Muscle layer of colon (tissue), 2 donors: Measurements from ENCODE around the gene SERINC3.

Experiments
- H3K27ac ChIP-seq: one replicate; pipeline ENCODE4 v1.7.0; 2013; ENCODE audit warnings: low read depth, mild to moderate bottlenecking, low read length, moderate library complexity
- H3K27me3 ChIP-seq, 2 donors: one replicate each; pipeline ENCODE4 v1.7.0; 2013; ENCODE audit warnings: low read length in 2 of 2, mild to moderate bottlenecking in 2 of 2; ENCODE audit not compliant: insufficient read depth in 2 of 2, control insufficient read depth in 1 of 2
- H3K36me3 ChIP-seq: one replicate; pipeline ENCODE4 v1.7.0; 2013; ENCODE audit warnings: mild to moderate bottlenecking, low read length; ENCODE audit not compliant: insufficient read depth
- H3K4me1 ChIP-seq: one replicate; pipeline ENCODE4 v1.7.0; 2013; ENCODE audit warnings: mild to moderate bottlenecking, low read length; ENCODE audit not compliant: insufficient read depth
- H3K4me3 ChIP-seq, 2 donors: one replicate each; pipeline ENCODE4 v1.7.0; 2013; ENCODE audit warnings: low read length in 2 of 2, low read depth in 1 of 2, mild to moderate bottlenecking in 1 of 2, moderate library complexity in 1 of 2
- H3K9ac ChIP-seq: one replicate; pipeline ENCODE4 v1.7.0; 2013; ENCODE audit warnings: low read length
- H3K9me3 ChIP-seq: one replicate; pipeline ENCODE4 v1.7.0; 2013; ENCODE audit warnings: mild to moderate bottlenecking, low read length
- donor health status: abdominal sarcoma.
- donor health status: Adenocarcinoma of cecum.

SERINC3 gene

DNA sequence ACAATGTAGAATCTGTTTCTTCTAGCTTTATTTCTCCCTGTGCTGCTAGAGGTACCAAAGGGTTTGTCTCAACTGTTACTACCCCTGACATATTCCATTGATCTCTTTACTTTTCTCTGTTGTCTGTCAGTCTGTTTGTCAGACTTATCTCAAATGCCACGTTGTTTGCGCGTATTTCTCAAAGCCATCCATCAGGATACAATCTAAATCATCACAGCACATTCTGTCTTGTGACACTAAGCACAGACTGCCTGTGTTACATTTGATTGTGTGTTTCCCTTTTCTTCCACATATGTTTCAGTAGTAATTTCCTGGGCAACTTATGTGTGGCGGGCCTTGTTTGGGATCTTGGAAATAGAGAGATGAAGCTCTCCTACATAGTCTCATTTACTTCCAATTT, 30.2 kb upstream of the SERINC3 start:
- peaks cover 51% of the 10 kb centered on the region for H3K4me1 ChIP-seq
- no peak overlapping the region for H3K4me3 ChIP-seq
- peak overlapping the region; percentile 76 for H3K27ac ChIP-seq
- no peaks in the 10 kb centered on the region for H3K27me3 ChIP-seq
- no peaks in the 10 kb centered on the region for H3K36me3 ChIP-seq
- H3K9ac ChIP-seq, result no peak overlapping the region
- H3K9me3 ChIP-seq, result no peaks in the 10 kb centered on the region

- H3K27ac ChIP-seq, result peak overlapping the region; percentile 51
- H3K27me3 ChIP-seq, result no peaks in the 10 kb centered on the region
- no peaks in the 10 kb centered on the region for H3K36me3 ChIP-seq
- H3K4me3 ChIP-seq, result no peak overlapping the region
- H3K9me3 ChIP-seq, result no peaks in the 10 kb centered on the region
- H3K9ac ChIP-seq, result no peak overlapping the region
- peaks cover 39% of the 10 kb centered on the region for H3K4me1 ChIP-seq
Observed at GRCh38 chr20:44549123-44549522, 27.3 kb upstream of the SERINC3 start.

DNA sequence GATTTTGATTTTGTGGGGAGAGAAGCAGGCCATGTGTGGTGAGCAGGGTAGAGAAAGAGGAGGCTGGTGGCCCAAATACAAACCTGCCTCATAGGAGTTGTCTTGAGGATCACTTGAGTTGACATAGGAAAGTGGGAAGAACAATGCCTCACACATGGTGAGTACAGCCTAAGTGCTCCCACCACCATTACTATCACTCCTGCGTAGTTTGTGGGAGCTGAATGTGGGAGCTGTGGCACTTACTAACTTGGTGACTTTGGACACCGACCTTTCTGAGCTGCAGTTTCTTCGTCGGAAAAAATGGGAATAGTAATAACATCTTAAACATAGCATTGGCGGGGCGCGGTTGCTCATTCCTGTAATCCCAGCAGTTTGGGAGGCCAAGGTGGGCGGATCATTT, 25.5 kb upstream of the SERINC3 start:
- Histone ChIP-seq H3K4me1 (peaks cover 40% of the 10 kb centered on the region), H3K9ac (no peak overlapping the region), H3K27me3 (no peaks in the 10 kb centered on the region), H3K27ac (peak overlapping the region; percentile 37), H3K9me3 (no peaks in the 10 kb centered on the region), H3K4me3 (no peak overlapping the region), H3K36me3 (no peaks in the 10 kb centered on the region)

- H3K27ac ChIP-seq, result no peak overlapping the region
- H3K27me3 ChIP-seq, result no peaks in the 10 kb centered on the region
- no peaks in the 10 kb centered on the region for H3K9me3 ChIP-seq
- peaks cover 37% of the 10 kb centered on the region for H3K4me1 ChIP-seq
- H3K9ac ChIP-seq, result no peak overlapping the region
- no peak overlapping the region for H3K4me3 ChIP-seq
- no peaks in the 10 kb centered on the region for H3K36me3 ChIP-seq
Observed at GRCh38 chr20:44544263-44544662, 22.4 kb upstream of the SERINC3 start.

DNA sequence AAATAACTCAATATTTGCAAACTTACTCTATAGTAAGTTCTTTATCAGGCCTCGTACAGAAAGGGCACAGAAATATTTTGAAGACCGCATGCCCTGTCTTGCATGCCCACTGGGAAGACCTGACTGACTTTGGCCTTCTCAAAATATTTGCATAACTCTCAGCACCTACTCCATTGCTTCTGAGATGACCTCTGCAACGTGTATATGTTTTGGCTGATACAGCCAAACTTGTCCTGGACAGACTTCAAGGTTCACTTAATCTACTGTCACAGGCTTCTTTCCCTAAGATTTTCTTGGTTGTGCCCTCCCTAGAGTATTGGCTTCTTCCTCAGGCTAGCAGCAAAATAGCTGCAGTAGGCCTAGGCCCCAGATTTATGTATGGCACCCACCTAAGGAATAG, 21.5 kb upstream of the SERINC3 start:
- H3K9ac ChIP-seq, result no peak overlapping the region
- H3K9me3 ChIP-seq, result no peaks in the 10 kb centered on the region
- H3K36me3 ChIP-seq, result no peaks in the 10 kb centered on the region
- no peaks in the 10 kb centered on the region for H3K27me3 ChIP-seq
- peaks cover 37% of the 10 kb centered on the region for H3K4me1 ChIP-seq
- H3K27ac ChIP-seq, result no peak overlapping the region
- no peak overlapping the region for H3K4me3 ChIP-seq

GRCh38 chr20:44542890-44543289, 21.0 kb upstream of the SERINC3 start:
- no peak overlapping the region for H3K4me3 ChIP-seq
- H3K27ac ChIP-seq, result no peak overlapping the region
- no peaks in the 10 kb centered on the region for H3K36me3 ChIP-seq
- H3K9me3 ChIP-seq, result no peaks in the 10 kb centered on the region
- no peaks in the 10 kb centered on the region for H3K27me3 ChIP-seq
- no peak overlapping the region for H3K9ac ChIP-seq
- peaks cover 37% of the 10 kb centered on the region for H3K4me1 ChIP-seq

- Histone ChIP-seq H3K36me3 (no peaks in the 10 kb centered on the region), H3K9me3 (no peaks in the 10 kb centered on the region), H3K4me1 (peaks cover 38% of the 10 kb centered on the region), H3K27me3 (no peaks in the 10 kb centered on the region), H3K4me3 (no peak overlapping the region), H3K9ac (no peak overlapping the region), H3K27ac (peak overlapping the region; percentile 67)
Observed at GRCh38 chr20:44541992-44542391, 20.1 kb upstream of the SERINC3 start.

DNA sequence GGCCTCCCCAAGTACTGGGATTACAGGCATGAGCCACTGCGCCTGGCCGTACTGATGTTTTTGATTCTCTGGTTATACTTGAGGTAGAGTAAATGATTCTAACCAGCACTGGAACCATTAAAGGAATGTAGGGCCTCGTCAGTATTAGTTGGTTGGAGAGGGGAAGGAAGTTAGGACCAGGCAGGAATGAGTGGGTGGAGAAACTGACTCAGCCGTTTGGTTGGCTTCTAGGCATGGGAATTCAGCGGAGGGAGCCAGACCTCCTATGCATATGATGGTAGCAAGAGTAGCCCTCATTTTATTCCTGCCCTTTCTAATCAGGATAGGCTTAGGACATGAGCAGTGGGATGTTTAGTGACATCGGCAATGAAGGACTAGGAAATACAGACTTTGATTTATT, 19.0 kb upstream of the SERINC3 start:
- H3K36me3 ChIP-seq, result no peaks in the 10 kb centered on the region
- H3K9me3 ChIP-seq, result no peaks in the 10 kb centered on the region
- no peak overlapping the region for H3K9ac ChIP-seq
- H3K4me1 ChIP-seq, result peaks cover 45% of the 10 kb centered on the region
- H3K4me3 ChIP-seq, result no peak overlapping the region
- no peak overlapping the region for H3K27ac ChIP-seq
- no peaks in the 10 kb centered on the region for H3K27me3 ChIP-seq

DNA sequence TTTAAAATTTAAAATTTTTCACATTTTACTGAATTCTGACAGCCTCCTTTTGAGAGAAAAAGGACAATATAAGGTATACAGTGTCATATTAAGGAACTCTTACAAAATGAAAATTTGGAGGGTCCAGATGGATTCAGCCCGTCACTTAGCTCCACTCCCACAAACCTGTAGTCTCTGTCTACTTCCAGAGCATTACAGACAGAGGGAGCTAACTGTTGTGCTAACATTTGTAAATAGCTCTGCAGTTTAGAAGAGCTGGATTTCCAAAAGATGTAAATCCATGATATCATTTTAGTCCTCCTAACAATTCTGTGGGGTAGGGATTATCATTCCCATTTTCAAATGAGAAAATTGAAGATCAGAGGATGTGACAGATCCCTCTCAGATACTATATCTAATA, 16.1 kb upstream of the SERINC3 start:
- H3K9ac ChIP-seq, result no peak overlapping the region
- no peak overlapping the region for H3K27ac ChIP-seq
- H3K4me1 ChIP-seq, result peaks cover 49% of the 10 kb centered on the region

GRCh38 chr20:44536175-44536574, 14.3 kb upstream of the SERINC3 start:
- Histone ChIP-seq H3K9ac (no peak overlapping the region), H3K27ac (peak overlapping the region; percentile 21), H3K4me3 (no peak overlapping the region), H3K36me3 (no peaks in the 10 kb centered on the region), H3K4me1 (peaks cover 57% of the 10 kb centered on the region), H3K9me3 (no peaks in the 10 kb centered on the region), H3K27me3 (no peaks in the 10 kb centered on the region)

More for the DNA sequence above, 16.1 kb upstream of the SERINC3 start:
- no peaks in the 10 kb centered on the region for H3K36me3 ChIP-seq
- H3K4me3 ChIP-seq, result no peak overlapping the region
- no peaks in the 10 kb centered on the region for H3K27me3 ChIP-seq
- H3K9me3 ChIP-seq, result no peaks in the 10 kb centered on the region

- H3K36me3 ChIP-seq, result no peaks in the 10 kb centered on the region
- H3K27ac ChIP-seq, result peak overlapping the region; percentile 23
- no peak overlapping the region for H3K9ac ChIP-seq
- no peaks in the 10 kb centered on the region for H3K9me3 ChIP-seq
- no peak overlapping the region for H3K4me3 ChIP-seq
- peaks cover 49% of the 10 kb centered on the region for H3K4me1 ChIP-seq
- no peaks in the 10 kb centered on the region for H3K27me3 ChIP-seq
Observed at GRCh38 chr20:44533928-44534327, 12.1 kb upstream of the SERINC3 start.

- H3K27me3 ChIP-seq, result no peaks in the 10 kb centered on the region
- H3K4me3 ChIP-seq, result peak overlapping the region in 1 of 2 donors; percentile 69
- H3K36me3 ChIP-seq, result no peaks in the 10 kb centered on the region
- H3K27ac ChIP-seq, result peak overlapping the region; percentile 54
- H3K4me1 ChIP-seq, result peaks cover 39% of the 10 kb centered on the region
- no peaks in the 10 kb centered on the region for H3K9me3 ChIP-seq
- H3K9ac ChIP-seq, result no peak overlapping the region
Observed at GRCh38 chr20:44532981-44533331, 11.1 kb upstream of the SERINC3 start.
